DND-41 (cell line): ENCODE results near the gene BAG3.

ENCODE experiments used
- ATAC-seq: fragments of 200-7000 bp; cut with Tn5 transposase; 3 replicates; pipeline ENCODE4 v1.9.1; 2021; ENCODE audit warnings: low read depth; ENCODE audit not compliant: insufficient read depth
- DNase-seq: peaks from one replicate; pipeline ENCODE4 v3.0.0-alpha.2; 2020
- H2AFZ ChIP-seq: 2 replicates; pipeline ENCODE4 v1.6.0; 2012; ENCODE audit warnings: low read depth, low read length
- H3K27ac ChIP-seq: 2 replicates; pipeline ENCODE4 v1.5.1; 2012; ENCODE audit warnings: low read length, inconsistent platforms
- H3K27me3 ChIP-seq: fragments of 200-600 bp; sonication (generic); 2 replicates; pipeline ENCODE4 v1.6.0; 2012; ENCODE audit warnings: low read length, mild to moderate bottlenecking, inconsistent platforms; ENCODE audit not compliant: insufficient read depth, poor library complexity
- H3K36me3 ChIP-seq: 2 replicates; pipeline ENCODE4 v1.5.1; 2012; ENCODE audit warnings: low read length, inconsistent platforms; ENCODE audit not compliant: insufficient read depth
- H3K4me1 ChIP-seq: 2 replicates; pipeline ENCODE4 v1.5.1; 2012; ENCODE audit warnings: mild to moderate bottlenecking, low read length; ENCODE audit not compliant: insufficient read depth
- H3K4me2 ChIP-seq: 2 replicates; pipeline ENCODE4 v1.6.0; 2012; ENCODE audit warnings: mild to moderate bottlenecking, moderate library complexity, low read length, inconsistent platforms; ENCODE audit not compliant: insufficient read depth
- H3K4me3 ChIP-seq, 2 experiments: fragments of 200-600 bp in 1 of 2; shearing (Covaris generic) in 1 of 2; 2 replicates each; pipeline ENCODE4 v1.5.1; 2012 to 2016; ENCODE audit warnings: inconsistent platforms in 2 of 2, low read length in 2 of 2, mild to moderate bottlenecking in 2 of 2, low read depth in 1 of 2, moderate library complexity in 1 of 2
- H3K79me2 ChIP-seq: 2 replicates; pipeline ENCODE4 v1.6.0; 2012; ENCODE audit warnings: low read length, inconsistent platforms; ENCODE audit not compliant: insufficient read depth
- H3K9ac ChIP-seq: 2 replicates; pipeline ENCODE4 v1.6.0; 2012; ENCODE audit warnings: low read depth, mild to moderate bottlenecking, inconsistent platforms, low read length, moderate library complexity
- H3K9me3 ChIP-seq: 2 replicates; pipeline ENCODE4 v1.5.1; 2012; ENCODE audit warnings: low read length, moderate library complexity, mild to moderate bottlenecking, inconsistent platforms; ENCODE audit not compliant: insufficient read depth, severe bottlenecking
- H4K20me1 ChIP-seq: 2 replicates; pipeline ENCODE4 v1.6.0; 2012; ENCODE audit warnings: low read length; ENCODE audit not compliant: insufficient read depth
- EZH2 ChIP-seq: IDR thresholded peaks from 3 replicates; pipeline ENCODE4 v1.6.1; 2012; ENCODE audit warnings: borderline replicate concordance, low read depth, mild to moderate bottlenecking, moderate library complexity, low read length, inconsistent platforms; ENCODE audit not compliant: severe bottlenecking
- TF ChIP-seq, protein P1 (sequence below): IDR thresholded peaks from 2 replicates; pipeline ENCODE4 v1.5.1; 2012; ENCODE audit warnings: borderline replicate concordance, low read length, moderate library complexity, mild to moderate bottlenecking; ENCODE audit not compliant: poor library complexity, severe bottlenecking; ENCODE audit errors: extremely low read depth

BAG3 gene

DNA sequence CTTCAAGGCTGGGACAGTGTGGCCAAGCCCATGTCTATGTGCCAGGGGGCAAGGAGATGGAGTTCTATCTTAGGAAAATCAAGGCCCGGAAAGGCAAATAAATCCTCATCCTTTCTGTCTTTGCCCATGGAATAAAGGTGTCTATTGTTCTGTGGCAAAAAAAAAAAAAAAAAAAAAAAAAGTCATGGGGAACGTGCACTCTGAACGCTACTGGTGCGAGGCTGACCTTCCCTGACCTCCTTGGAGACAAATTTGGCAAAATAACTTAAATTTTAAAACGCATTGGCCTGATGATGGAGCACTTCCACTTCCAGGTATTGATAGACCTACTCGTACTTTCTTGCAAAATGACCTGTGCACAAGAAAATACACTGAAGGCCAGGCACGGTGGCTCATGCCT, 12.2 kb upstream of the BAG3 start:
- no peak overlapping the region for H3K27ac ChIP-seq
- no peak for DNase-seq
- H4K20me1 ChIP-seq = no peaks in the 10 kb centered on the region
- TF ChIP-seq EZH2 = no peak
- TF ChIP-seq, protein P1, sequence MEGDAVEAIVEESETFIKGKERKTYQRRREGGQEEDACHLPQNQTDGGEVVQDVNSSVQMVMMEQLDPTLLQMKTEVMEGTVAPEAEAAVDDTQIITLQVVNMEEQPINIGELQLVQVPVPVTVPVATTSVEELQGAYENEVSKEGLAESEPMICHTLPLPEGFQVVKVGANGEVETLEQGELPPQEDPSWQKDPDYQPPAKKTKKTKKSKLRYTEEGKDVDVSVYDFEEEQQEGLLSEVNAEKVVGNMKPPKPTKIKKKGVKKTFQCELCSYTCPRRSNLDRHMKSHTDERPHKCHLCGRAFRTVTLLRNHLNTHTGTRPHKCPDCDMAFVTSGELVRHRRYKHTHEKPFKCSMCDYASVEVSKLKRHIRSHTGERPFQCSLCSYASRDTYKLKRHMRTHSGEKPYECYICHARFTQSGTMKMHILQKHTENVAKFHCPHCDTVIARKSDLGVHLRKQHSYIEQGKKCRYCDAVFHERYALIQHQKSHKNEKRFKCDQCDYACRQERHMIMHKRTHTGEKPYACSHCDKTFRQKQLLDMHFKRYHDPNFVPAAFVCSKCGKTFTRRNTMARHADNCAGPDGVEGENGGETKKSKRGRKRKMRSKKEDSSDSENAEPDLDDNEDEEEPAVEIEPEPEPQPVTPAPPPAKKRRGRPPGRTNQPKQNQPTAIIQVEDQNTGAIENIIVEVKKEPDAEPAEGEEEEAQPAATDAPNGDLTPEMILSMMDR = no peak
- H3K36me3 ChIP-seq = no peaks in the 10 kb centered on the region
- no peak overlapping the region for H3K9ac ChIP-seq
- H3K27me3 ChIP-seq = peaks cover 5% of the 10 kb centered on the region
- H3K4me3 ChIP-seq = no peak overlapping the region
- no peak overlapping the region for H2AFZ ChIP-seq
- no peaks in the 10 kb centered on the region for H3K9me3 ChIP-seq
- H3K4me1 ChIP-seq = no peaks in the 10 kb centered on the region
- H3K4me2 ChIP-seq = no peak overlapping the region
- no peaks in the 10 kb centered on the region for H3K79me2 ChIP-seq
- no peak for ATAC-seq

- Histone ChIP-seq H2AFZ (no peak overlapping the region), H3K9ac (no peak overlapping the region), H3K79me2 (no peaks in the 10 kb centered on the region), H3K36me3 (no peaks in the 10 kb centered on the region), H3K4me3 (no peak overlapping the region), H3K4me2 (no peak overlapping the region), H3K27ac (no peak overlapping the region), H3K27me3 (peaks cover 5% of the 10 kb centered on the region), H3K4me1 (no peaks in the 10 kb centered on the region), H3K9me3 (peaks cover 5% of the 10 kb centered on the region), H4K20me1 (no peaks in the 10 kb centered on the region)
- no peak for ATAC-seq
- DNase-seq = no peak
- no peak for TF ChIP-seq EZH2
- TF ChIP-seq, protein P1 = no peak
Measured at GRCh38 chr10:119640384-119640783, 10.8 kb upstream of the BAG3 start.

DNA sequence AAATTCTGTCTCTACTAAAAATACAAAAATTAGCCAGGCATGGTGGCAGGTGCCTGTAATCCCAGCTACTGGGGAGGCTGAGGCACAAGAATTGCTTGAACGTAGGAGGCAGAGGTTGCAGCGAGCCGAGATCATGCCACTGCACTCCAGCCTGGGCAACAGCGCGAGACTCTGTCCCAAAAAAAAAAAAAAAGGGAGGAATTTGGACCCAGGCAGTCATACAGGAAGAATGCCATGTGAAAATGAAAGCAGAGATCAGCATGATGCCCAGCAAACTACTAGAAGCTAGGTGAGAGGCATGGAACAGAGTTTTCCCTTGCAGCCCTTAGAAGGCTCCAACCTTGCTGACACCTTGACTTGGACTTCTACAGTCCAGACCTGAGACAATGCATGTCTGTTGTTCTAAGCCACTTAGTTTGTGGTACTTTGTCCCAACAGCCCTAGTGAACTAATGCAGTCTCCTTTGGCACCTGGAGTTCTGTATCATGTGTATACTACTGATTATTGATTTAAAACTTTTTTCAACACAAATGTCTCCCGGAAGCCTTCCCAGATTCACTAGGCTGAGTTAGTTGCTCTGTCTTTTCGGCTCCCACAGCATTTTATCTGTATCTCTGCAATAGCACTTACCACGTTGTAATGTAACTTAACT, 10.2 kb upstream of the BAG3 start:
- ATAC-seq (no peak), DNase-seq (no peak)
- Histone ChIP-seq H3K27ac (no peak overlapping the region), H3K27me3 (peaks cover 5% of the 10 kb centered on the region), H3K4me2 (no peak overlapping the region), H3K9ac (no peak overlapping the region), H3K9me3 (peaks cover 5% of the 10 kb centered on the region), H3K4me3 (no peak overlapping the region), H3K36me3 (no peaks in the 10 kb centered on the region), H4K20me1 (no peaks in the 10 kb centered on the region), H2AFZ (no peak overlapping the region; the same call in 1 of the 2 replicates), H3K4me1 (no peaks in the 10 kb centered on the region), H3K79me2 (no peaks in the 10 kb centered on the region)
- no peak for TF ChIP-seq EZH2
- TF ChIP-seq, protein P1 = no peak
